Right lobe of liver (tissue), 4 donors: ENCODE measurements around the gene KHDC4.

Source experiments
- POLR2A ChIP-seq: fragments of 450-650 bp; IDR thresholded peaks from one replicate; pipeline ENCODE4 v1.6.1; 2017; ENCODE audit warnings: antibody characterized with exemption, mild to moderate bottlenecking
- TF ChIP-seq, protein P1 (sequence below), 4 donors: fragments of 200-600 bp in 3 of 4; fragments of 450-650 bp in 1 of 4; IDR thresholded peaks; one replicate each; pipeline versions ENCODE4 v1.5.1 to v1.8.0; 2016 to 2022; ENCODE audit warnings: antibody characterized with exemption in 4 of 4, mild to moderate bottlenecking in 2 of 4
- donor health status: DM: no; HTN: no; CAD: no.
- donor health status: DM: no; HTN: no; CAD: no.
- donor health status: DM: no; HTN: yes; CAD: no.

DNA sequence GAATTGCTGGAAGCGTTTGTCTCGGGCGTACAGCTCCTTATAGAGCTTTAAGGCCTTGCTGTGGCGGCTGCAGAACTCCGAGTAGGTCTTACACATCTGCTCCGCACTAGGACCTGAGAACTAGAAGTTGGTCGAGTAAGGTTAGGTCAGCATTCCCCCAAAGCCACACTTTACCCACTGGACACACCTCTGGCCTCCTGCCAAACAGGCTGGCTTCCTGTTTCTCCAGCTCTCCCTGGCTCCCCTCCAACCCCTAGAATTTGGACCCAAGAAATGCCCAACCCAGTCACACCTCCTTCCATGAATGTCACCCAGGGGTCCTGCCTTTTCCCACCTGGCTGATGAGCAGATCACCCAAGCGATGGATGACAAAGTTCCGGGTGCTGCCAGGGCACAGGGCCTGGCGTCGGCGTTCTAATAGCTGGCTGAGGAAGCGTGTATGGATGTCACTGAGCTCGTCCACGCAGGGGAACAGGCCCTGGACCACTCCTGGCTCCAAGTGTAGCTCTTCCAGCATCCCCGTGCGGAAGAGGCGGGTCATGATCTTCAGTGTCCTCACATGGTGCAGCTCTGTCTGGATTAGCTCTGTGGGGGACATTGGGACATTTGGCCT, 28.5 kb upstream of the KHDC4 start:
- TF ChIP-seq, protein P1, sequence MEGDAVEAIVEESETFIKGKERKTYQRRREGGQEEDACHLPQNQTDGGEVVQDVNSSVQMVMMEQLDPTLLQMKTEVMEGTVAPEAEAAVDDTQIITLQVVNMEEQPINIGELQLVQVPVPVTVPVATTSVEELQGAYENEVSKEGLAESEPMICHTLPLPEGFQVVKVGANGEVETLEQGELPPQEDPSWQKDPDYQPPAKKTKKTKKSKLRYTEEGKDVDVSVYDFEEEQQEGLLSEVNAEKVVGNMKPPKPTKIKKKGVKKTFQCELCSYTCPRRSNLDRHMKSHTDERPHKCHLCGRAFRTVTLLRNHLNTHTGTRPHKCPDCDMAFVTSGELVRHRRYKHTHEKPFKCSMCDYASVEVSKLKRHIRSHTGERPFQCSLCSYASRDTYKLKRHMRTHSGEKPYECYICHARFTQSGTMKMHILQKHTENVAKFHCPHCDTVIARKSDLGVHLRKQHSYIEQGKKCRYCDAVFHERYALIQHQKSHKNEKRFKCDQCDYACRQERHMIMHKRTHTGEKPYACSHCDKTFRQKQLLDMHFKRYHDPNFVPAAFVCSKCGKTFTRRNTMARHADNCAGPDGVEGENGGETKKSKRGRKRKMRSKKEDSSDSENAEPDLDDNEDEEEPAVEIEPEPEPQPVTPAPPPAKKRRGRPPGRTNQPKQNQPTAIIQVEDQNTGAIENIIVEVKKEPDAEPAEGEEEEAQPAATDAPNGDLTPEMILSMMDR (IDR thresholded peaks at IDR 0.05) = no peak
- TF ChIP-seq POLR2A = no peak
